GM12864 (cell line): ENCODE measurements around the gene EEF1AKMT2.

Experiments
- DNase-seq: peaks from one replicate; pipeline ENCODE4 v3.0.0-alpha.2; 2011; ENCODE audit warnings: low read depth
- H3K4me3 ChIP-seq: 2 replicates; pipeline ENCODE4 v1.5.1; 2011; ENCODE audit warnings: mild to moderate bottlenecking, low read depth, low read length, control low read depth
- TF ChIP-seq, protein P1 (sequence below): IDR thresholded peaks from 2 replicates; pipeline ENCODE4 v1.5.1; 2011; ENCODE audit warnings: low read depth, mild to moderate bottlenecking, moderate library complexity, low read length, control low read depth, inconsistent platforms; ENCODE audit errors: missing control alignments

Gene EEF1AKMT2

DNA sequence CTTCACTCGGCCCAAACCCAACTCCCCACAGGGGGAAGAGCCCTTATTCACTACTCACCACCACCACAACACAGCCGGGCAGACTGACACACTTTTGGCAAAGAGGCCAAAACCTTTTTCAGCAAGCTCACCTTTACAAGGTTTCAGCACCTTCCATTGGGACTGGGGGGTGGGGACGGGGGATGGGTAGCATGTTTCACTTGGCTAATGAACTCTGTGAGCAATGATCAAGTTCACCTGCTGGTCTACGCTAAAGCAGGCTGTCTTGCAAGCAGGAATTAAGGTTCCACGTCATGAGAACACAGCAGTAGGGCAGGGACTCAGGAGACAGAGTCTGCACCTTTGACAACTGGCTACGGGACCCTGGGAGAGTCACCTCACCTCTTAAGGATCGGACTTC is 54.5 kb downstream of the EEF1AKMT2 start:
- DNase-seq = no peak
- H3K4me3 ChIP-seq = no peak overlapping the region
- TF ChIP-seq, protein P1, sequence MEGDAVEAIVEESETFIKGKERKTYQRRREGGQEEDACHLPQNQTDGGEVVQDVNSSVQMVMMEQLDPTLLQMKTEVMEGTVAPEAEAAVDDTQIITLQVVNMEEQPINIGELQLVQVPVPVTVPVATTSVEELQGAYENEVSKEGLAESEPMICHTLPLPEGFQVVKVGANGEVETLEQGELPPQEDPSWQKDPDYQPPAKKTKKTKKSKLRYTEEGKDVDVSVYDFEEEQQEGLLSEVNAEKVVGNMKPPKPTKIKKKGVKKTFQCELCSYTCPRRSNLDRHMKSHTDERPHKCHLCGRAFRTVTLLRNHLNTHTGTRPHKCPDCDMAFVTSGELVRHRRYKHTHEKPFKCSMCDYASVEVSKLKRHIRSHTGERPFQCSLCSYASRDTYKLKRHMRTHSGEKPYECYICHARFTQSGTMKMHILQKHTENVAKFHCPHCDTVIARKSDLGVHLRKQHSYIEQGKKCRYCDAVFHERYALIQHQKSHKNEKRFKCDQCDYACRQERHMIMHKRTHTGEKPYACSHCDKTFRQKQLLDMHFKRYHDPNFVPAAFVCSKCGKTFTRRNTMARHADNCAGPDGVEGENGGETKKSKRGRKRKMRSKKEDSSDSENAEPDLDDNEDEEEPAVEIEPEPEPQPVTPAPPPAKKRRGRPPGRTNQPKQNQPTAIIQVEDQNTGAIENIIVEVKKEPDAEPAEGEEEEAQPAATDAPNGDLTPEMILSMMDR = no peak

DNA sequence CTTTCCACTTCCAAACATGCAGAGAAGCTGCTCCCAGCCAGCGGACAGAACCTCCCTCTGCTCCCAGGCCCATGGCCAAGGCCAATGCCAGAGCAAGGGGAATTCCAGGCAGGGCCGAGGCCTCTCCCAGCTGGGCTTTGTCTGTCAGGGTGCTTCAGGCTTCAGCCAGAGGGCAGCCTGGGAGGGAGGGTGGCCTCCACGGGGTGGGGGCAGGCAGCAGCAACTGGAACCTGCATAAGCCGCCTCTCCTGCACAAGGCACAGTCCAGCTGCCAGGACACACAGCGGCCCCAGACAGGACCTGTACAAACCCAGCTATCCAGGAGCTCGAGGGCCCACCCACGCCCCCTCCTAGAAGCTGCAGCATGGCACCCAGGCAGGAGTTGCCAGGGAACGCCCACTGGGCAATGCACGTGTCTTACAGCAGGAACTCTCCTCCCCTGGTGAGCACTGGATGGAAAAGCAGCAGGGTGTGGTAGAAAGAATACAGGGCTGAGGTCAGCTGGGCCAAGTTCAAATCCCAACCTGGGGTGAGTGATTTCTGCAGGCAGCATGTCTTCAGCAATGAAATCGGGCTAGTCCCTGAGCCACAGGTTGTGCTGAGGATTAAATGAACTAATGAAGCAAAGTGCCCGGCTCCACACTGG is 55.1 kb downstream of the EEF1AKMT2 start:
- no peak for DNase-seq
- TF ChIP-seq, protein P1 = no peak
- no peak overlapping the region for H3K4me3 ChIP-seq

DNA sequence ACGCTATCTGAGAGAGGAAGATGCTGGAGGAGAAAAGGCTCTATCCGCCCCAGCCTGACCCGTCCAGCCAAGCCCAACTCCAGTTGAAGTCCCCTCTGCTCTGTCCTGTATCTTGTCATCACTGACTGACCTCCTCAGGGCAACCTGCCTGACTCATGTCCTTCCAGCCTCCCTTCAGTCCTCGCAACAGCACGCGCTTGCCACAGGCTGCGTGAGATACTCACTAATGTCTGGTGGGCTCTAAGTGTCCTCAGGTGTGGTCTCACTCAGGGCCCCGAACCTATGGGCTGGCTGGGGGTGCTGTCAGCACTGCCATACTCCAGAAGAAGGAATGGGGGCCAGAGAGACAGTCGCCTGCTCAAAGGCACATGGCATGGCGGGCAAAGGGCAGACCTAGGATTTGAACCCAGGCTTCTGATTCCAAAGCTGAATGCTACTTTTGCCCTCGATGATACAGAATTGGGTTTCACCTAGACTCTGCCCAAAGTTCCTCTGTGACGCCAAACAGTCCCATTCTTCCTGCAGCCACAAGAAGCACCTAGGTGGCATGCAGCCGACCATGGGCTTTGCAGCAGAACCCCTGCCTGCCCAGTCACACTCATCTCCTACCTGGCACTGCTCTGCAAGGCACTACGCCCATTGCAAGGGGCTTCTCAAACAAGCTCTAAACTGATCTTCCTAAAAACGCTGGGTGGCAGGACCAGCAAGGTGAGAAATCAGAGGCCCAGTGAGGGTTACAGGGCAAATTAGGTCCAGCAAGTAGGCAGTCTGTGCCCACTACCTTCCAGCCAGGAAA is 56.0 kb downstream of the EEF1AKMT2 start:
- TF ChIP-seq, protein P1 = no peak
- no peak for DNase-seq
- H3K4me3 ChIP-seq = no peak overlapping the region

DNA sequence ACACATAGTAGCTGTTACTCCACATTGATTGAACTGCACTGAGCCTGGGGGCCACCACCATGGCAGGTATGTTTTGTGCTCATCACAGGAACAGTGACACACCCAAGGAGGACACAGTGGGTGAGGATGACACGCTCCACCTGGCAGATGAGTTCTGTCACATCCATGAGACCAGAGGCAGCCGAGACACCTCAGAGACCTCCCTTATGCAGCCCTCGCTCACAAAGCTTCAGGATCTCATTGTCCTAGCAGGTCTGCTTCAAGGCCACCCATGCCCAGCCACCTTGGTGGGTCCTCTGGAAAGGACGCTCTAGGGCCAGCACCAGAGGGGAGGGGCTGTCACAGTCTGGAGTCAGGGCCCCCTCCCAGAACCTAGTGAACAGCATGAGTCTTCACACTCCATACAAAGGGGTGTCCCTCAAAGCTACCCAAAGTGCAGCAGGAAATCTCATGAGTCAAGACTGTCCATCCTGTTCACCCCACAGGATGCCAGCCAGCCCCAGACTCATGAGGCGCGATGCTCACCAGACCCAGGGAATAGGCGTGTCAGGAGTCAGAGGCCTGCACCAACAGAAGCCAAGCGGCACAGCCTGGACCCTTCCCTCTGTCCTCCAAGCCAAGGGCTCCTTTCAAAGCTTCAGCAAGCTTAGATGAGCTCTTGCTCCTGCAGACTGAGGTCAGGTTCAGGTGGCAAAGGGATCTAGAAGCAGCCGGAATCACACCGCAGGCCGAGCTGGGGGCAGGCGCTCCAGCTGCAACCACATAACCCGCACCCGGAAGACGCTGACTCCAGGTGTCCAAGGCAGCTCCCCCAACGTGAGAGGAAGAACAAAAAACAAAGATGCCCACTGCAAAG is 57.1 kb downstream of the EEF1AKMT2 start:
- no peak overlapping the region for H3K4me3 ChIP-seq
- no peak for DNase-seq
- TF ChIP-seq, protein P1 = no peak

DNA sequence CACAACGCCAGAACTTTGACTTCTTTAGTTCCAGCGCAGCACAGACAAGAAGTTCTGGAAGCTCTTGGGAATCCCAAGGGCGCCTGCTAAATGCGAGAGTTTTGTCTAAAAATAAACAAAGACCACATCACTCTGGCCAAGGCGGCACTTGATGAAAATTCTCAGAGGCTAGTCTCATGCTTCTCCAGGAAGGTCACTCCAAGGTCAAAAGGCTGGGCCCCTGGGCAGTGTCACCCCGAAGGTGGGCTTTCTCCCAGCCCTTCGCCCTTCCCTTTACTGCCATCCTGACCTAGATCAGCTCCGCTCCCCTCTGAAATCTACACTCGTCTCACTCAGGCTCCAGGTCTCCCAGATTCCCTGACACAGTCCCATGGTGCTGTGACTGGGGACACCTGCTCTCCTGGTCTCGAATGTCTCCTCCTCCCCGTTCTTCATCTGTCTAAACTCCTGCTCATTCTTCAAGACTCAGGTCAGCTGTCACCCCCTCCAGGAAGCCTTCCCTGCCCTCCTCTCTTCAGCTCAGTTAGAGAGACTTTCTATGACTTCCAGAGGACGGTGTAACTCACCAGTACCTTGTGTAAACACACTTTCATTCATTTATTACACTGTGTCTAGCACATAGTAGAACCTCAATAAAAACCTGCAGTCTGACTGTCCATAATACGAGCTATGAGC is 58.0 kb downstream of the EEF1AKMT2 start:
- no peak for DNase-seq
- TF ChIP-seq, protein P1 = no peak
- H3K4me3 ChIP-seq = peak overlapping the region; percentile 43

DNA sequence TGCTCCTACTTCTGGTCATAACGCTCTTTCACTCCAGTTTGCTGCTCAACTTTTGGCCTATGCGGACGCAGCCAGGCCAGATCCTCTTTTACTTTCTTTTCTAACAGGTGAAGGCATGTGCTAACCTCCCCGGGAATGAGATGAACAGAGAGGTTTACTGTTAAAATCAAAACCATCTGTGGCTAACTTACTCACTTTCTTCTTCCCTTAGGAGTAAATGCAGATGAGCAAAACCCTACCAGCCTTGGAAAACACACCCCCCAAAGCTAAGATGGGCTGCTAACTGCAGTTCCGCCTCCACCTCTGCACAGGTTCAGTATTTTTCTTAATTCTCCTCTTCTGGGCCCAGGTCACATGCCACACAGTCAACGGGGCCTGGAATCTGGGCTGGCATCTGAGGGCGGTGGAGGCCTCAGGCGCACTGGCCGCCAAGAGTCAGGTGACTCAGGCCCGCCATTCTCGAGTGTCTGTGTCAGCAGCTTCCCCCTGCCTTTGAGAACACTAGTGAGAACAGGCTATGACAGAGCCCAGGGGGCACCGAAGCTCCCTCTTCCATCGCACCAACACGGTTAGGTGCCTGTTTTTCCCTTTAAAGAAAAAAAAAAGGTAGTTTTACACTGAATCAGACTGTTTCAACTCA is 58.6 kb downstream of the EEF1AKMT2 start:
- DNase-seq = peak; percentile 76
- TF ChIP-seq, protein P1 = no peak
- peak overlapping the region; percentile 43 for H3K4me3 ChIP-seq
